ENCODE results near the gene PRPF6. TPM values are rescaled to one million over a fixed set of nuclear protein-coding genes. Genes with fewer than 3 reads are reported as not detected.

PRPF6 gene
- total and polyA plus RNA-seq, 2 of the 13 experiments (the other 11 are each of a cell fraction or from before 2014, with no cell fraction given) = 63.7 to 101 TPM

DNA sequence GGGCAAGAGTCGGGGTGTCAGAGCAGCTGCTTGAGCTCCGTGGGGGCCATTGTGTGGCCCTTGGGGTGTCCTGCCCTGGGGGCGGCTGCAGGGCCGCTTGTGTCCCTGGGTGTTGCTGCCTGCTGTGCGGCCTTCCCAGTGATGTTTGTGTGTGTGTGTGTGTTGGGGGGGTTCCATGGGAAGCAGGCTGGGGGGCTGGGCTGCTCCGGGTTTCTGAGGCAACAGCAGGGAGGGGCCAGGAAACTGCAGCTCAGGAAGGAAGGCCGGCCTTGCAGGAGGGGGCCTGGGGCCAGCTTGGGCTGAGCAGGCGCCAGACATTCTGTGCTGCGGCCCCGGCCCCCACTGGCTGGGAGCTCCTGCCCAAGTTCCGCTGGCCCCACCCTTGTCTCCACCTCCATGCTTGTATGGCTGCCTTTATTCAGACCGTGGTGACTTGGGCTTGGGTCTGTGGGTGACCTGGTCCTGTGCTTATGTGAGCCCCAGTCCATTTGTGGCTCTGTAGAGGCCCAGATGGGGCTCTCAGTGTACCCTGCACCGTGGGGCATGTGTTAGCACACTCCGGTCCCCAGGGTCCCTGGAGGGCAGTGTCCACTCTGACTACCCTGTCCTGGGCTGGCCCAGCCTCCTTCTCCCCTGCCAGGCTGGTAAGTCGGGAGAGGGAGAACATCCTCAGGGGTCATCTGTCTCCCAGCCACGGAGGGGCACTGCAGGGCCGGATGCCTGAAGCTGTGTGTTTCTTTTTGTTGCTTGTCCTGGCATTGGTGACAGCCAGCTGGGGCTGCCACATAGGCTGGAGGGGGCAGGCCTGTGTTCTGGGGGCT, 73.1 kb downstream of the PRPF6 start (continued):
- TF ChIP-seq, protein P1, sequence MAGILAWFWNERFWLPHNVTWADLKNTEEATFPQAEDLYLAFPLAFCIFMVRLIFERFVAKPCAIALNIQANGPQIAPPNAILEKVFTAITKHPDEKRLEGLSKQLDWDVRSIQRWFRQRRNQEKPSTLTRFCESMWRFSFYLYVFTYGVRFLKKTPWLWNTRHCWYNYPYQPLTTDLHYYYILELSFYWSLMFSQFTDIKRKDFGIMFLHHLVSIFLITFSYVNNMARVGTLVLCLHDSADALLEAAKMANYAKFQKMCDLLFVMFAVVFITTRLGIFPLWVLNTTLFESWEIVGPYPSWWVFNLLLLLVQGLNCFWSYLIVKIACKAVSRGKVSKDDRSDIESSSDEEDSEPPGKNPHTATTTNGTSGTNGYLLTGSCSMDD (CRISPR knock-in tag; IDR thresholded peaks at IDR 0.05) = 0 out of 2 replicates have a peak, but pooled peaks have one; percentile 54
- TF ChIP-seq REL (CRISPR knock-in tag; conservative IDR thresholded peaks at IDR 0.05) (no peak), TBX3 (IDR thresholded peaks at IDR 0.05; ENCODE audit: borderline replicate concordance) (no peak), SP2 (CRISPR knock-in tag; IDR thresholded peaks at IDR 0.05) (no peak; the same call in 1 of the 2 replicates), MYNN (CRISPR knock-in tag; IDR thresholded peaks at IDR 0.05; ENCODE audit: low read depth) (0 out of 2 replicates have a peak, but pooled peaks have one; percentile 91), RFX3 (CRISPR knock-in tag; IDR thresholded peaks at IDR 0.05) (no peak; the same call in 1 of the 2 replicates), KLF16 (CRISPR knock-in tag; IDR thresholded peaks at IDR 0.05) (peak in 1 of 2 experiments; percentile 94; a peak in 2 of 4 replicates), ISL2 (CRISPR knock-in tag; IDR thresholded peaks at IDR 0.05) (peak; percentile 68; the same call in 1 of the 2 replicates), TOPORS (CRISPR knock-in tag; IDR thresholded peaks at IDR 0.05) (no peak), BORCS8-MEF2B (CRISPR knock-in tag; IDR thresholded peaks at IDR 0.05) (0 out of 2 replicates have a peak, but pooled peaks have one; percentile 25), MBD4 (IDR thresholded peaks at IDR 0.05; ENCODE audit: borderline replicate concordance, low read length) (no peak), ZNF121 (CRISPR knock-in tag; IDR thresholded peaks at IDR 0.05) (peak; percentile 7; the same call in 1 of the 2 replicates)
- TF ChIP-seq, protein P2, sequence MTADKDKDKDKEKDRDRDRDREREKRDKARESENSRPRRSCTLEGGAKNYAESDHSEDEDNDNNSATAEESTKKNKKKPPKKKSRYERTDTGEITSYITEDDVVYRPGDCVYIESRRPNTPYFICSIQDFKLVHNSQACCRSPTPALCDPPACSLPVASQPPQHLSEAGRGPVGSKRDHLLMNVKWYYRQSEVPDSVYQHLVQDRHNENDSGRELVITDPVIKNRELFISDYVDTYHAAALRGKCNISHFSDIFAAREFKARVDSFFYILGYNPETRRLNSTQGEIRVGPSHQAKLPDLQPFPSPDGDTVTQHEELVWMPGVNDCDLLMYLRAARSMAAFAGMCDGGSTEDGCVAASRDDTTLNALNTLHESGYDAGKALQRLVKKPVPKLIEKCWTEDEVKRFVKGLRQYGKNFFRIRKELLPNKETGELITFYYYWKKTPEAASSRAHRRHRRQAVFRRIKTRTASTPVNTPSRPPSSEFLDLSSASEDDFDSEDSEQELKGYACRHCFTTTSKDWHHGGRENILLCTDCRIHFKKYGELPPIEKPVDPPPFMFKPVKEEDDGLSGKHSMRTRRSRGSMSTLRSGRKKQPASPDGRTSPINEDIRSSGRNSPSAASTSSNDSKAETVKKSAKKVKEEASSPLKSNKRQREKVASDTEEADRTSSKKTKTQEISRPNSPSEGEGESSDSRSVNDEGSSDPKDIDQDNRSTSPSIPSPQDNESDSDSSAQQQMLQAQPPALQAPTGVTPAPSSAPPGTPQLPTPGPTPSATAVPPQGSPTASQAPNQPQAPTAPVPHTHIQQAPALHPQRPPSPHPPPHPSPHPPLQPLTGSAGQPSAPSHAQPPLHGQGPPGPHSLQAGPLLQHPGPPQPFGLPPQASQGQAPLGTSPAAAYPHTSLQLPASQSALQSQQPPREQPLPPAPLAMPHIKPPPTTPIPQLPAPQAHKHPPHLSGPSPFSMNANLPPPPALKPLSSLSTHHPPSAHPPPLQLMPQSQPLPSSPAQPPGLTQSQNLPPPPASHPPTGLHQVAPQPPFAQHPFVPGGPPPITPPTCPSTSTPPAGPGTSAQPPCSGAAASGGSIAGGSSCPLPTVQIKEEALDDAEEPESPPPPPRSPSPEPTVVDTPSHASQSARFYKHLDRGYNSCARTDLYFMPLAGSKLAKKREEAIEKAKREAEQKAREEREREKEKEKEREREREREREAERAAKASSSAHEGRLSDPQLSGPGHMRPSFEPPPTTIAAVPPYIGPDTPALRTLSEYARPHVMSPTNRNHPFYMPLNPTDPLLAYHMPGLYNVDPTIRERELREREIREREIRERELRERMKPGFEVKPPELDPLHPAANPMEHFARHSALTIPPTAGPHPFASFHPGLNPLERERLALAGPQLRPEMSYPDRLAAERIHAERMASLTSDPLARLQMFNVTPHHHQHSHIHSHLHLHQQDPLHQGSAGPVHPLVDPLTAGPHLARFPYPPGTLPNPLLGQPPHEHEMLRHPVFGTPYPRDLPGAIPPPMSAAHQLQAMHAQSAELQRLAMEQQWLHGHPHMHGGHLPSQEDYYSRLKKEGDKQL (CRISPR knock-in tag; IDR thresholded peaks at IDR 0.05; ENCODE audit: low read depth) = peak; percentile 42; the same call in 1 of the 2 replicates
- TF ChIP-seq, protein P3, sequence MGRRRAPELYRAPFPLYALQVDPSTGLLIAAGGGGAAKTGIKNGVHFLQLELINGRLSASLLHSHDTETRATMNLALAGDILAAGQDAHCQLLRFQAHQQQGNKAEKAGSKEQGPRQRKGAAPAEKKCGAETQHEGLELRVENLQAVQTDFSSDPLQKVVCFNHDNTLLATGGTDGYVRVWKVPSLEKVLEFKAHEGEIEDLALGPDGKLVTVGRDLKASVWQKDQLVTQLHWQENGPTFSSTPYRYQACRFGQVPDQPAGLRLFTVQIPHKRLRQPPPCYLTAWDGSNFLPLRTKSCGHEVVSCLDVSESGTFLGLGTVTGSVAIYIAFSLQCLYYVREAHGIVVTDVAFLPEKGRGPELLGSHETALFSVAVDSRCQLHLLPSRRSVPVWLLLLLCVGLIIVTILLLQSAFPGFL (CRISPR knock-in tag; IDR thresholded peaks at IDR 0.05) = no peak
- TF ChIP-seq, protein P4, sequence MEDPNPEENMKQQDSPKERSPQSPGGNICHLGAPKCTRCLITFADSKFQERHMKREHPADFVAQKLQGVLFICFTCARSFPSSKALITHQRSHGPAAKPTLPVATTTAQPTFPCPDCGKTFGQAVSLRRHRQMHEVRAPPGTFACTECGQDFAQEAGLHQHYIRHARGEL (CRISPR knock-in tag; IDR thresholded peaks at IDR 0.05) = no peak

All from HepG2 (cell line).